ENCODE data around the gene TPM4. TPM values are rescaled to one million over a fixed set of nuclear protein-coding genes. Genes with fewer than 3 reads are reported as not detected.

Gene TPM4
- total and polyA plus RNA-seq, 2 donors (not counting 1 experiment from before 2014, with no cell fraction given) = 65.4 to 127 TPM

GRCh38 chr19:16112778-16113177 lies 36.5 kb downstream of the TPM4 start:
- peak overlapping the region; percentile 98 for H3K4me2 ChIP-seq (replicated peaks; ENCODE audit: low read depth, low read length, poor library complexity, severe bottlenecking)
- H3K27me3 ChIP-seq (replicated peaks in 1 of 4; ENCODE audit: control extremely low read depth in 1 of 4, control insufficient read depth in 3 of 4, insufficient read depth in 4 of 4, low read length in 3 of 4) = no peaks in the 10 kb centered on the region
- ChIA-PET POLR2A (interaction anchor here (1.0 to 3.4 kb wide), 3 partner anchors 27 to 36 kb away, joined by 4 to 33 read pairs (median 9); partner anchors contain the start of genes HSH2D and TPM4), CTCF (interaction anchor here (0.9 to 1.5 kb wide), 5 partner anchors 28 to 72 kb away, joined by 3 to 6 read pairs (median 4); partner anchors contain the start of gene FAM32A)
- peaks cover 70% of the 10 kb centered on the region for H3K79me2 ChIP-seq (ENCODE audit: control insufficient read depth, insufficient read depth, low read length)
- ATAC-seq (ENCODE audit: low read depth) (no peak), DNase-seq (no peak)
- Mint-ChIP-seq H3K9me3 (ENCODE audit: insufficient read depth) (no peaks in the 10 kb centered on the region), H3K27me3 (no peaks in the 10 kb centered on the region), H3K4me3 (peak overlapping the region; percentile 96), H3K4me1 (peaks cover 54% of the 10 kb centered on the region), H3K27ac (peak overlapping the region; percentile 95)
- peak overlapping the region; percentile 99 for H3K9ac ChIP-seq (ENCODE audit: low read length)
- H3K36me3 ChIP-seq (replicated peaks in 1 of 2; ENCODE audit: control extremely low read depth in 1 of 2, control insufficient read depth in 1 of 2, extremely low read depth in 1 of 2, insufficient read depth in 2 of 2, low read length in 1 of 2) = peaks cover 4 to 17% of the 10 kb centered on the region in 2 experiments
- peaks cover 42 to 63% of the 10 kb centered on the region in 2 donors for H3K4me1 ChIP-seq (ENCODE audit: control insufficient read depth in 2 of 2, insufficient read depth in 2 of 2, low read length in 2 of 2)
- H4K20me1 ChIP-seq (ENCODE audit: control insufficient read depth, insufficient read depth, low read length, poor library complexity, severe bottlenecking) = peaks cover 33% of the 10 kb centered on the region
- intact Hi-C loops (cut with micrococcal nuclease) = loop anchor here (10.0 kb wide), 1 partner anchor 472 kb away; no protein-coding TSS in a partner anchor
- no peak overlapping the region for H2AFZ ChIP-seq (ENCODE audit: insufficient read depth, low read depth, low read length, poor library complexity, severe bottlenecking)
- WGBS (ENCODE audit: insufficient coverage) = 60% methylated on average over 1 of the region's 2 CpGs
- TF ChIP-seq CTCF (IDR thresholded peaks at IDR 0.05) (no peak), EZH2 (IDR thresholded peaks at IDR 0.05; ENCODE audit: borderline replicate concordance, insufficient read depth, low read depth, low read length, poor library complexity, severe bottlenecking) (no peak)
- H3K9me3 ChIP-seq (ENCODE audit: control extremely low read depth in 1 of 3, control insufficient read depth in 2 of 3, insufficient read depth in 1 of 3, low read length in 2 of 3) = no peaks in the 10 kb centered on the region
- H3K4me3 ChIP-seq (ENCODE audit: control extremely low read depth in 1 of 5, extremely low read depth in 1 of 5, insufficient read depth in 1 of 5, low read depth in 2 of 5, low read length in 4 of 5) = peak overlapping the region in 4 of 5 experiments; percentile 50 to 99 (median 97)
- H3K27ac ChIP-seq (ENCODE audit: low read length in 2 of 2) = peak overlapping the region; percentile 74 to 97

- H2AFZ ChIP-seq (ENCODE audit: insufficient read depth, low read depth, low read length, poor library complexity, severe bottlenecking) = no peak overlapping the region
- H3K4me1 Mint-ChIP-seq = peaks cover 64% of the 10 kb centered on the region
- WGBS (ENCODE audit: insufficient coverage) = 86% methylated on average over 1 of the region's 3 CpGs
- H3K9me3 ChIP-seq (ENCODE audit: control extremely low read depth in 1 of 3, control insufficient read depth in 2 of 3, insufficient read depth in 1 of 3, low read length in 2 of 3) = no peaks in the 10 kb centered on the region
- intact Hi-C loops (cut with micrococcal nuclease) = loop anchor here (10.0 kb wide), 1 partner anchor 471 kb away; no protein-coding TSS in a partner anchor
- peaks cover 4 to 18% of the 10 kb centered on the region in 2 experiments for H3K36me3 ChIP-seq (replicated peaks in 1 of 2; ENCODE audit: control extremely low read depth in 1 of 2, control insufficient read depth in 1 of 2, extremely low read depth in 1 of 2, insufficient read depth in 2 of 2, low read length in 1 of 2)
- H4K20me1 ChIP-seq (ENCODE audit: control insufficient read depth, insufficient read depth, low read length, poor library complexity, severe bottlenecking) = peaks cover 33% of the 10 kb centered on the region
- H3K27me3 ChIP-seq (replicated peaks in 1 of 4; ENCODE audit: control extremely low read depth in 1 of 4, control insufficient read depth in 3 of 4, insufficient read depth in 4 of 4, low read length in 3 of 4) = no peaks in the 10 kb centered on the region
- ChIA-PET POLR2A (interaction anchor here (3.4 kb wide), 1 partner anchor 29 kb away, joined by 33 read pairs; the partner anchor contains the start of gene HSH2D), CTCF (interaction anchor here (0.9 to 1.5 kb wide), 5 partner anchors 27 to 72 kb away, joined by 3 to 6 read pairs (median 4); partner anchors contain the start of gene FAM32A)
- H3K4me2 ChIP-seq (replicated peaks; ENCODE audit: low read depth, low read length, poor library complexity, severe bottlenecking) = no peak overlapping the region
- no peak for ATAC-seq (ENCODE audit: low read depth)
- peak overlapping the region in 1 of 2 donors; percentile 48 for H3K27ac ChIP-seq (ENCODE audit: low read length in 2 of 2)
- peaks cover 72% of the 10 kb centered on the region for H3K79me2 ChIP-seq (ENCODE audit: control insufficient read depth, insufficient read depth, low read length)
- H3K4me3 Mint-ChIP-seq = peak overlapping the region; percentile 54
- peak overlapping the region; percentile 72 for H3K27ac Mint-ChIP-seq
- no peak overlapping the region for H3K9ac ChIP-seq (ENCODE audit: low read length)
- H3K4me1 ChIP-seq (ENCODE audit: control insufficient read depth in 2 of 2, insufficient read depth in 2 of 2, low read length in 2 of 2) = peaks cover 50 to 72% of the 10 kb centered on the region in 2 donors
- no peaks in the 10 kb centered on the region for H3K9me3 Mint-ChIP-seq (ENCODE audit: insufficient read depth)
- no peak for TF ChIP-seq CTCF (IDR thresholded peaks at IDR 0.05)
- no peaks in the 10 kb centered on the region for H3K27me3 Mint-ChIP-seq
- no peak for DNase-seq
- H3K4me3 ChIP-seq (ENCODE audit: control extremely low read depth in 1 of 5, extremely low read depth in 1 of 5, insufficient read depth in 1 of 5, low read depth in 2 of 5, low read length in 4 of 5) = no peak overlapping the region
Measured at GRCh38 chr19:16113727-16114126, 37.4 kb downstream of the TPM4 start.
